H9 (cell line): Measurements from ENCODE around the gene TCF4. TPM values are rescaled to one million over a fixed set of nuclear protein-coding genes. Genes with fewer than 3 reads are reported as not detected.

ENCODE experiments used
- DNase-seq: peaks from one replicate; pipeline ENCODE4 v3.0.0-alpha.2; 2017
- H2AFZ ChIP-seq: one replicate; pipeline ENCODE4 v1.6.1; 2013; ENCODE audit warnings: mild to moderate bottlenecking, low read length, control low read depth, moderate library complexity
- H2AK5ac ChIP-seq: 2 replicates; pipeline ENCODE4 v1.6.1; 2013; ENCODE audit warnings: low read length, control low read depth, mixed read lengths; ENCODE audit not compliant: insufficient read length
- H2BK120ac ChIP-seq: one replicate; pipeline ENCODE4 v1.6.1; 2013; ENCODE audit warnings: low read depth, mild to moderate bottlenecking, low read length, control low read depth, inconsistent platforms; ENCODE audit not compliant: poor library complexity, severe bottlenecking
- H2BK12ac ChIP-seq: 2 replicates; pipeline ENCODE4 v1.6.1; 2013; ENCODE audit warnings: low read length, control low read depth, mixed read lengths, low read depth; ENCODE audit not compliant: insufficient read length
- H2BK15ac ChIP-seq: 2 replicates; pipeline ENCODE4 v1.6.1; 2013; ENCODE audit warnings: low read depth, low read length, control low read depth
- H2BK20ac ChIP-seq: one replicate; pipeline ENCODE4 v1.6.1; 2013; ENCODE audit warnings: low read depth, mild to moderate bottlenecking, low read length, control low read depth, inconsistent platforms; ENCODE audit not compliant: poor library complexity, severe bottlenecking
- H2BK5ac ChIP-seq: 2 replicates; pipeline ENCODE4 v1.6.1; 2013; ENCODE audit warnings: low read length, control low read depth, mixed read lengths; ENCODE audit not compliant: insufficient read length
- H3K14ac ChIP-seq: 2 replicates; pipeline ENCODE4 v1.6.1; 2013; ENCODE audit warnings: low read length, control low read depth; ENCODE audit not compliant: insufficient read depth
- H3K18ac ChIP-seq: 2 replicates; pipeline ENCODE4 v1.6.1; 2013; ENCODE audit warnings: low read depth, mild to moderate bottlenecking, mixed read lengths, low read length, control low read depth; ENCODE audit not compliant: insufficient read length
- H3K23ac ChIP-seq: 2 replicates; pipeline ENCODE4 v1.6.1; 2013; ENCODE audit warnings: low read length, control low read depth, mixed read lengths, low read depth; ENCODE audit not compliant: insufficient read length
- H3K23me2 ChIP-seq: 2 replicates; pipeline ENCODE4 v1.6.1; 2013; ENCODE audit warnings: low read depth, mild to moderate bottlenecking, mixed read lengths, low read length, control low read depth; ENCODE audit not compliant: insufficient read length, poor library complexity, severe bottlenecking
- H3K27ac ChIP-seq: 2 replicates; pipeline ENCODE4 v1.5.1; 2013; ENCODE audit warnings: low read length, control low read depth, mixed read lengths, low read depth; ENCODE audit not compliant: insufficient read length
- H3K27me3 ChIP-seq: 2 replicates; pipeline ENCODE4 v1.6.1; 2013; ENCODE audit warnings: low read length, control low read depth, inconsistent platforms; ENCODE audit not compliant: insufficient read depth
- H3K4ac ChIP-seq: 2 replicates; pipeline ENCODE4 v1.6.1; 2013; ENCODE audit warnings: low read depth, mild to moderate bottlenecking, control low read depth, inconsistent platforms, low read length, moderate library complexity
- H3K4me1 ChIP-seq: 2 replicates; pipeline ENCODE4 v1.6.1; 2013; ENCODE audit warnings: low read length, control low read depth, inconsistent platforms; ENCODE audit not compliant: insufficient read depth
- H3K4me2 ChIP-seq: 2 replicates; pipeline ENCODE4 v1.6.1; 2013; ENCODE audit warnings: low read length, control low read depth, mixed read lengths; ENCODE audit not compliant: insufficient read length, insufficient read depth
- H3K56ac ChIP-seq: 2 replicates; pipeline ENCODE4 v1.6.1; 2013; ENCODE audit warnings: low read depth, mild to moderate bottlenecking, mixed read lengths, low read length, control low read depth; ENCODE audit not compliant: insufficient read length
- H3K79me1 ChIP-seq: 2 replicates; pipeline ENCODE4 v1.6.1; 2013; ENCODE audit warnings: low read depth, mild to moderate bottlenecking, moderate library complexity, low read length, control low read depth, inconsistent platforms; ENCODE audit not compliant: insufficient read depth, poor library complexity, severe bottlenecking
- H3K79me2 ChIP-seq: 2 replicates; pipeline ENCODE4 v1.6.1; 2013; ENCODE audit warnings: low read length, control low read depth, inconsistent platforms; ENCODE audit not compliant: insufficient read depth
- H3K9ac ChIP-seq: 2 replicates; pipeline ENCODE4 v1.6.1; 2013; ENCODE audit warnings: low read length, control low read depth, mixed read lengths; ENCODE audit not compliant: insufficient read length; ENCODE audit errors: extremely low read depth
- H3K9me3 ChIP-seq: one replicate; pipeline ENCODE4 v1.6.1; 2013; ENCODE audit warnings: low read depth, low read length, inconsistent platforms; ENCODE audit not compliant: control insufficient read depth
- H3T11ph ChIP-seq: one replicate; pipeline ENCODE4 v1.6.1; 2013; ENCODE audit warnings: mild to moderate bottlenecking, low read length, control low read depth, inconsistent platforms
- H4K20me1 ChIP-seq: one replicate; pipeline ENCODE4 v1.6.1; 2013; ENCODE audit not compliant: control insufficient read depth, insufficient read length, insufficient read depth
- H4K5ac ChIP-seq: 2 replicates; pipeline ENCODE4 v1.6.1; 2013; ENCODE audit warnings: low read depth, mild to moderate bottlenecking, mixed read lengths, low read length, control low read depth; ENCODE audit not compliant: insufficient read length
- H4K8ac ChIP-seq: replicated peaks from 2 replicates; pipeline ENCODE4 v1.6.1; 2013; ENCODE audit warnings: low read length, control low read depth, mixed read lengths, low read depth; ENCODE audit not compliant: insufficient read length
- H4K91ac ChIP-seq: 2 replicates; pipeline ENCODE4 v1.6.1; 2013; ENCODE audit warnings: low read depth, mild to moderate bottlenecking, moderate library complexity, mixed read lengths, low read length, control low read depth; ENCODE audit not compliant: insufficient read length
- H3K27ac Mint-ChIP-seq, 3 experiments: 2 replicates in 2 of 3; 3 replicates in 1 of 3; pipeline ENCODE4 v1.8.0; 2020 to 2021; ENCODE audit warnings: mixed read lengths in 3 of 3, mild to moderate bottlenecking in 1 of 3, moderate library complexity in 1 of 3
- H3K27me3 Mint-ChIP-seq: 2 replicates; pipeline ENCODE4 v1.8.0; 2021; ENCODE audit warnings: low read depth, mild to moderate bottlenecking, moderate library complexity, mixed read lengths
- H3K36me3 Mint-ChIP-seq, 3 experiments: 2 replicates in 2 of 3; 3 replicates in 1 of 3; pipeline ENCODE4 v1.8.0; 2020 to 2021; ENCODE audit warnings: low read depth in 3 of 3, mixed read lengths in 3 of 3; ENCODE audit not compliant: insufficient read depth in 1 of 3
- H3K4me1 Mint-ChIP-seq, 2 experiments: 2 replicates each; pipeline ENCODE4 v1.8.0; 2020; ENCODE audit warnings: mixed read lengths in 2 of 2
- H3K4me3 Mint-ChIP-seq, 2 experiments: 2 replicates in 1 of 2; 3 replicates in 1 of 2; pipeline ENCODE4 v1.8.0; 2020 to 2021; ENCODE audit warnings: mild to moderate bottlenecking in 2 of 2, mixed read lengths in 2 of 2, moderate library complexity in 1 of 2
- H3K9me3 Mint-ChIP-seq, 2 experiments: 2 replicates in 1 of 2; 3 replicates in 1 of 2; pipeline ENCODE4 v1.8.0; 2020; ENCODE audit warnings: mild to moderate bottlenecking in 2 of 2, mixed read lengths in 2 of 2, moderate library complexity in 1 of 2
- WGBS: extraction: QIAGEN DNeasy Blood & Tissue Kit; methylation state at CpG from one replicate; pipeline ENCODE4 v1.1.7; 2013; ENCODE audit warnings: missing lambda C conversion rate, low lambda C conversion rate, mixed read lengths; ENCODE audit not compliant: insufficient read length; ENCODE audit errors: extremely low coverage; 5-methylcytosine and 5-hydroxymethylcytosine counted together
- total RNA-seq: library from RNA; stranded (reverse); gene quantifications from 2 replicates; pipeline ENCODE4 v1.2.1, GENCODE V29; 2021
- TF ChIP-seq, protein P1 (sequence below): fragments of 200-600 bp; sonication (generic); conservative IDR thresholded peaks from 3 replicates; pipeline ENCODE4 v1.8.0; 2021; ENCODE audit warnings: antibody characterized with exemption, mild to moderate bottlenecking

The TCF4 gene
- total RNA-seq, 1 experiment from 2014 or later, result 99.4 TPM

GRCh38 chr18:55458456-55459203 is 129.4 kb downstream of the TCF4 start:
- Histone ChIP-seq H3K9ac (no peak overlapping the region), H3K79me2 (peaks cover 13% of the 10 kb centered on the region; the same call in 1 of the 2 replicates), H3K79me1 (peaks cover 3% of the 10 kb centered on the region), H3K27ac (no peak overlapping the region), H3K23me2 (no peaks in the 10 kb centered on the region), H2BK120ac (no peak overlapping the region), H3K23ac (no peak overlapping the region), H4K91ac (no peak overlapping the region), H3T11ph (no peak overlapping the region), H4K5ac (no peak overlapping the region), H2BK20ac (no peak overlapping the region), H2AK5ac (no peak overlapping the region), H3K4me1 (peaks cover 6% of the 10 kb centered on the region; the same call in 1 of the 2 replicates), H3K4ac (no peak overlapping the region), H2AFZ (no peak overlapping the region), H3K9me3 (no peaks in the 10 kb centered on the region), H3K14ac (no peak overlapping the region), H2BK12ac (no peak overlapping the region), H4K8ac (no peak overlapping the region), H3K18ac (no peak overlapping the region), H2BK15ac (no peak overlapping the region), H2BK5ac (no peak overlapping the region), H3K27me3 (no peaks in the 10 kb centered on the region), H3K56ac (no peak overlapping the region), H4K20me1 (no peaks in the 10 kb centered on the region), H3K4me2 (no peak overlapping the region)
- WGBS, result no CpG with 5 or more reads among the region's 12 CpGs
- TF ChIP-seq, protein P1, sequence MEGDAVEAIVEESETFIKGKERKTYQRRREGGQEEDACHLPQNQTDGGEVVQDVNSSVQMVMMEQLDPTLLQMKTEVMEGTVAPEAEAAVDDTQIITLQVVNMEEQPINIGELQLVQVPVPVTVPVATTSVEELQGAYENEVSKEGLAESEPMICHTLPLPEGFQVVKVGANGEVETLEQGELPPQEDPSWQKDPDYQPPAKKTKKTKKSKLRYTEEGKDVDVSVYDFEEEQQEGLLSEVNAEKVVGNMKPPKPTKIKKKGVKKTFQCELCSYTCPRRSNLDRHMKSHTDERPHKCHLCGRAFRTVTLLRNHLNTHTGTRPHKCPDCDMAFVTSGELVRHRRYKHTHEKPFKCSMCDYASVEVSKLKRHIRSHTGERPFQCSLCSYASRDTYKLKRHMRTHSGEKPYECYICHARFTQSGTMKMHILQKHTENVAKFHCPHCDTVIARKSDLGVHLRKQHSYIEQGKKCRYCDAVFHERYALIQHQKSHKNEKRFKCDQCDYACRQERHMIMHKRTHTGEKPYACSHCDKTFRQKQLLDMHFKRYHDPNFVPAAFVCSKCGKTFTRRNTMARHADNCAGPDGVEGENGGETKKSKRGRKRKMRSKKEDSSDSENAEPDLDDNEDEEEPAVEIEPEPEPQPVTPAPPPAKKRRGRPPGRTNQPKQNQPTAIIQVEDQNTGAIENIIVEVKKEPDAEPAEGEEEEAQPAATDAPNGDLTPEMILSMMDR, result no peak
- Mint-ChIP-seq H3K27ac (peak overlapping the region in 2 of 3 experiments; percentile 39 to 93; a peak in 3 of 7 replicates), H3K9me3 (no peaks in the 10 kb centered on the region), H3K36me3 (peaks cover 0 to 10% (median 1%) of the 10 kb centered on the region in 3 experiments; a peak in 4 of 7 replicates), H3K4me3 (no peak overlapping the region), H3K27me3 (no peaks in the 10 kb centered on the region), H3K4me1 (peaks cover 31% of the 10 kb centered on the region in 2 experiments)
- no peak for DNase-seq
